Measurements from ENCODE around the gene DDX1.
"Not testable (repeated sequence)": the region's sequence is repeated elsewhere in the genome, so short reads cannot be mapped to it uniquely, and the experiment has no call there.

Gene DDX1

GRCh38 chr2:15596968-15597367 is 5.3 kb downstream of the DDX1 start:
- no peak for DNase-seq

- no peak for DNase-seq
Observed at GRCh38 chr2:15599994-15600393, 8.3 kb downstream of the DDX1 start.

- no peak for DNase-seq
Observed at GRCh38 chr2:15601681-15602080, 10.0 kb downstream of the DDX1 start.

GRCh38 chr2:15602393-15602792 is 10.7 kb downstream of the DDX1 start:
- no peak for DNase-seq

- DNase-seq = no peak
Observed at GRCh38 chr2:15603044-15603765, 11.5 kb downstream of the DDX1 start.

GRCh38 chr2:15603948-15604347 is 12.3 kb downstream of the DDX1 start:
- no peak for DNase-seq

- DNase-seq = no peak
Observed at GRCh38 chr2:15605721-15606120, 14.1 kb downstream of the DDX1 start.

- DNase-seq = no peak
Observed at GRCh38 chr2:15606481-15607441, 15.1 kb downstream of the DDX1 start.

GRCh38 chr2:15607709-15608391 is 16.2 kb downstream of the DDX1 start:
- no peak for DNase-seq

GRCh38 chr2:15608392-15608761 is 16.7 kb downstream of the DDX1 start:
- DNase-seq = no peak

GRCh38 chr2:15609341-15610042 is 17.8 kb downstream of the DDX1 start:
- DNase-seq = no peak

- no peak for DNase-seq
Observed at GRCh38 chr2:15610430-15610952, 18.8 kb downstream of the DDX1 start.

GRCh38 chr2:15612101-15612500 is 20.4 kb downstream of the DDX1 start:
- not testable (repeated sequence) for DNase-seq

- no peak for DNase-seq
Observed at GRCh38 chr2:15613736-15614429, 22.2 kb downstream of the DDX1 start.

GRCh38 chr2:15614545-15615300 is 23.1 kb downstream of the DDX1 start:
- no peak for DNase-seq

GRCh38 chr2:15615301-15615920 is 23.7 kb downstream of the DDX1 start:
- no peak for DNase-seq

- no peak for DNase-seq
Observed at GRCh38 chr2:15616429-15616828, 24.8 kb downstream of the DDX1 start.

- DNase-seq = no peak
Observed at GRCh38 chr2:15616850-15617777, 25.4 kb downstream of the DDX1 start.

GRCh38 chr2:15617778-15618448 is 26.2 kb downstream of the DDX1 start:
- DNase-seq = no peak
